ENCODE data around the gene MAP2K3.

GRCh38 chr17:21357696-21358656 is 73.5 kb downstream of the MAP2K3 start:
- TF ChIP-seq CHD2 (IDR thresholded peaks at IDR 0.05; ENCODE audit: low read length) = no peak
- no peak for TF ChIP-seq SIN3A (conservative IDR thresholded peaks at IDR 0.05 in 1 of 2, IDR thresholded peaks at IDR 0.05 in 1 of 2; ENCODE audit: low read depth in 1 of 2, low read length in 2 of 2)
- no peak for TF ChIP-seq EGR1 (IDR thresholded peaks at IDR 0.05; ENCODE audit: borderline replicate concordance, low read depth, low read length)
- TF ChIP-seq EP300 (IDR thresholded peaks at IDR 0.05; ENCODE audit: borderline replicate concordance in 1 of 2, low read depth in 2 of 2, low read length in 2 of 2) = no peak
- no peak for TF ChIP-seq POLR2A (IDR thresholded peaks at IDR 0.05; ENCODE audit: control extremely low read depth in 1 of 2, low read depth in 2 of 2, low read length in 2 of 2)
- no peak for TF ChIP-seq CTCF (IDR thresholded peaks at IDR 0.05; ENCODE audit: control extremely low read depth in 1 of 3, insufficient read depth in 1 of 3, low read depth in 1 of 3, low read length in 3 of 3)
- no peak for TF ChIP-seq MAFK (IDR thresholded peaks at IDR 0.05; ENCODE audit: low read depth, low read length)
- TF ChIP-seq HDAC2 (IDR thresholded peaks at IDR 0.05; ENCODE audit: borderline replicate concordance in 1 of 2, low read depth in 2 of 2, low read length in 2 of 2) = no peak
- no peak for TF ChIP-seq CREB1 (IDR thresholded peaks at IDR 0.05)
- no peak for TF ChIP-seq BACH1 (IDR thresholded peaks at IDR 0.05; ENCODE audit: low read length)
- TF ChIP-seq KDM1A (IDR thresholded peaks at IDR 0.05; ENCODE audit: borderline replicate concordance, low read length) = no peak
- no peak for TF ChIP-seq POLR2AphosphoS5 (IDR thresholded peaks at IDR 0.05; ENCODE audit: low read depth, low read length)
